Common myeloid progenitor, CD34-positive (primary cell): Measurements from ENCODE around the gene KISS1.
A peak's percentile ranks its signal among the peaks of the same experiment; 100 is the strongest.

Experiments
- CTCF ChIA-PET: fragments of 350-600 bp; sonication (Branson Sonifier 250); formaldehyde crosslinking; loops from one replicate; lab custom pipeline; 2021; ENCODE audit warnings: antibody characterized with exemption; lab: Charles Lee
- POLR2A ChIA-PET: fragments of 350-600 bp; sonication (Branson Sonifier 250); formaldehyde crosslinking; loops from one replicate; lab custom pipeline; 2021; ENCODE audit warnings: antibody characterized with exemption; lab: Charles Lee
- DNase-seq, 3 donors: peaks; one replicate each; pipeline versions ENCODE4 v3.0.0 to v3.0.0-alpha.2; 2013
- H3K27ac ChIP-seq, 2 experiments: 1 replicate in 1 of 2; 2 replicates in 1 of 2; pipeline ENCODE4 v1.7.0; 2013; ENCODE audit warnings: inconsistent platforms in 2 of 2, low read length in 2 of 2, mild to moderate bottlenecking in 2 of 2, low read depth in 1 of 2, moderate library complexity in 1 of 2; ENCODE audit not compliant: severe bottlenecking in 2 of 2, insufficient read depth in 1 of 2, poor library complexity in 1 of 2
- H3K27me3 ChIP-seq, 5 experiments: replicated peaks in 2 of 5; 1 replicate in 3 of 5; 2 replicates in 2 of 5; pipeline versions ENCODE4 v1.6.1 to v1.7.0; 2013; ENCODE audit warnings: low read length in 4 of 5, mild to moderate bottlenecking in 2 of 5, moderate library complexity in 2 of 5, inconsistent platforms in 1 of 5; ENCODE audit not compliant: insufficient read depth in 5 of 5, control insufficient read depth in 4 of 5
- H3K36me3 ChIP-seq, 4 experiments: 1 replicate in 2 of 4; 2 replicates in 2 of 4; pipeline versions ENCODE4 v1.6.1 to v1.7.0; 2013; ENCODE audit warnings: low read length in 3 of 4, control low read depth in 1 of 4, mild to moderate bottlenecking in 1 of 4; ENCODE audit not compliant: control insufficient read depth in 4 of 4, insufficient read depth in 4 of 4
- H3K4me1 ChIP-seq, 4 experiments: 1 replicate in 3 of 4; 2 replicates in 1 of 4; pipeline versions ENCODE4 v1.6.1 to v1.7.1; 2013; ENCODE audit warnings: low read length in 3 of 4, mild to moderate bottlenecking in 3 of 4, control low read depth in 1 of 4, inconsistent platforms in 1 of 4, moderate library complexity in 1 of 4; ENCODE audit not compliant: control insufficient read depth in 4 of 4, insufficient read depth in 4 of 4; ENCODE audit errors: control extremely low read depth in 1 of 4
- H3K4me3 ChIP-seq, 7 experiments: 1 replicate in 4 of 7; 2 replicates in 3 of 7; pipeline versions ENCODE4 v1.5.1 to v1.7.0; 2013; ENCODE audit warnings: mild to moderate bottlenecking in 7 of 7, low read length in 6 of 7, moderate library complexity in 6 of 7, inconsistent platforms in 2 of 7, low read depth in 2 of 7, control low read depth in 1 of 7; ENCODE audit not compliant: insufficient read depth in 4 of 7, control insufficient read depth in 1 of 7; ENCODE audit errors: extremely low read depth in 1 of 7
- H3K9me3 ChIP-seq, 5 experiments: 1 replicate in 4 of 5; 2 replicates in 1 of 5; pipeline versions ENCODE4 v1.6.1 to v1.7.1; 2013; ENCODE audit warnings: low read length in 4 of 5, mild to moderate bottlenecking in 2 of 5, inconsistent platforms in 1 of 5, low read depth in 1 of 5, moderate library complexity in 1 of 5; ENCODE audit not compliant: control insufficient read depth in 4 of 5, insufficient read depth in 2 of 5; ENCODE audit errors: control extremely low read depth in 1 of 5
- WGBS: methylation state at CpG from one replicate; pipeline ENCODE4 v1.1.5; 2013; ENCODE audit not compliant: insufficient coverage; 5-methylcytosine and 5-hydroxymethylcytosine counted together

The KISS1 gene

GRCh38 chr1:204153667-204154066 is 42.6 kb downstream of the KISS1 start:
- Histone ChIP-seq H3K27ac (no peak overlapping the region), H3K9me3 (no peaks in the 10 kb centered on the region), H3K27me3 (peaks cover 0 to 7% (median 0%) of the 10 kb centered on the region in 5 experiments), H3K4me3 (no peak overlapping the region), H3K4me1 (peaks cover 2 to 31% (median 27%) of the 10 kb centered on the region in 4 experiments), H3K36me3 (no peaks in the 10 kb centered on the region)
- 95% methylated on average over 4 of the region's 5 CpGs for whole genome bisulfite sequencing
- CTCF ChIA-PET = interaction anchor here (1.1 to 3.0 kb wide), 4 partner anchors 9 to 244 kb away, joined by 4 to 19 read pairs (median 4); no protein-coding TSS in a partner anchor
- POLR2A ChIA-PET = no interaction called here
- no peak for DNase-seq

DNA sequence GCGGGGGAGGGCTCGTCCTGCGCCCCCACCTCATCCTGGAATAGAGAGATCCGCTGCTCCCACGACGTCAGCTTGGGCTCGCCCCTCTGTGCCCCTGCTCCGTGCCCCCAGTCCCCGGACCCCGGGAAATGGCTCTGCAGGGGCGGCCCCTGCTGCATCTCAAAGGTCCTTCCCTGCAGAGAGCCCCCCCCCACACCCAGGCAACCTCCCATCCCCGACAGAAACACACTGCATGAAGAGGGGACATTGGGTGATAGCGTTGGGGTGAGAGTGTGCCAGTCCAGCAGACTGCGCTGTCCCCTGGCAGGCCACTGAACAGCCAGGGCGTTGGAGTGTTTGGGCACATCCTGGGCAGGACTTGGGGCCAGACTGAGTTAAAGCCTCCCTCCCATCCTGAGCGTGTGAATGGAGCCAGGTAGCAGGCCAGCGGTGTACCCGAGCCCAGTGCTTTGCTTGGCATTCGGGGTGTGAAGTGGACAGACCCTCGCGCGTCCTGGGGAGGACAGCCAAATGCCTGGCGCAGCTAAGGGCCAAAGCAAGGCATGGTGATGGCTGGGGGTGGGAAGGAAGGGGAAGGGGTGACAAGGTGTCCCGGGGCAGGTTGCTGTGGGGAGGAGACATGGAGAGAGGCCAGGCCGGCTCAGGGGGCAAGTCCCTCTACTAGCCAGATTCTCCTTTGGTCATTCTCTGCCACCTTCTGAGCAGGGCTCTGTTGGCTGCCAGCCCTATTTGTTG is 43.8 kb downstream of the KISS1 start:
- H3K9me3 ChIP-seq = no peaks in the 10 kb centered on the region
- POLR2A ChIA-PET = interaction anchor here (0.6 kb wide), 1 partner anchor 38 kb away, joined by 3 read pairs; no protein-coding TSS in a partner anchor
- no peak overlapping the region for H3K27ac ChIP-seq
- H3K4me3 ChIP-seq = peak overlapping the region; percentile 23 to 77 (median 68)
- peaks cover 0 to 9% (median 0%) of the 10 kb centered on the region in 5 experiments for H3K27me3 ChIP-seq
- peak in 2 of 3 donors; percentile 33 to 41 for DNase-seq
- H3K36me3 ChIP-seq = no peaks in the 10 kb centered on the region
- peaks cover under 1 to 22% (median 19%) of the 10 kb centered on the region in 4 experiments for H3K4me1 ChIP-seq
- CTCF ChIA-PET = interaction anchor here (1.3 to 3.0 kb wide), 3 partner anchors 10 to 55 kb away, joined by 4 to 19 read pairs (median 7); no protein-coding TSS in a partner anchor
- 31% methylated on average over 11 of the region's 25 CpGs for WGBS

- ChIA-PET CTCF (interaction anchor here (1.1 to 2.0 kb wide), 2 partner anchors 11 to 24 kb away, joined by 4 to 7 read pairs; no protein-coding TSS in a partner anchor), POLR2A (interaction anchor here (0.6 kb wide), 1 partner anchor 37 kb away, joined by 3 read pairs; no protein-coding TSS in a partner anchor)
- H3K4me1 ChIP-seq = peaks cover 0 to 17% (median 15%) of the 10 kb centered on the region in 4 experiments
- H3K36me3 ChIP-seq = no peaks in the 10 kb centered on the region
- under 1% methylated on average over 77 of the region's 94 CpGs for WGBS
- H3K27ac ChIP-seq = no peak within 1 kb of the TSS
- peak; percentile 44 to 74 (median 66) for DNase-seq
- H3K9me3 ChIP-seq = no peaks in the 10 kb centered on the region
- H3K27me3 ChIP-seq = peaks cover 0 to 9% (median 0%) of the 10 kb centered on the region in 5 experiments
- H3K4me3 ChIP-seq = peak within 1 kb of the TSS; percentile 42 to 77 (median 68)
Observed at GRCh38 chr1:204151552-204152309, 44.6 kb downstream of the KISS1 start, which contains the start of gene ETNK2. TSS of gene ETNK2 (minus strand) at chr1:204152044. CDS start at chr1:204151852, 192 bp downstream.

DNA sequence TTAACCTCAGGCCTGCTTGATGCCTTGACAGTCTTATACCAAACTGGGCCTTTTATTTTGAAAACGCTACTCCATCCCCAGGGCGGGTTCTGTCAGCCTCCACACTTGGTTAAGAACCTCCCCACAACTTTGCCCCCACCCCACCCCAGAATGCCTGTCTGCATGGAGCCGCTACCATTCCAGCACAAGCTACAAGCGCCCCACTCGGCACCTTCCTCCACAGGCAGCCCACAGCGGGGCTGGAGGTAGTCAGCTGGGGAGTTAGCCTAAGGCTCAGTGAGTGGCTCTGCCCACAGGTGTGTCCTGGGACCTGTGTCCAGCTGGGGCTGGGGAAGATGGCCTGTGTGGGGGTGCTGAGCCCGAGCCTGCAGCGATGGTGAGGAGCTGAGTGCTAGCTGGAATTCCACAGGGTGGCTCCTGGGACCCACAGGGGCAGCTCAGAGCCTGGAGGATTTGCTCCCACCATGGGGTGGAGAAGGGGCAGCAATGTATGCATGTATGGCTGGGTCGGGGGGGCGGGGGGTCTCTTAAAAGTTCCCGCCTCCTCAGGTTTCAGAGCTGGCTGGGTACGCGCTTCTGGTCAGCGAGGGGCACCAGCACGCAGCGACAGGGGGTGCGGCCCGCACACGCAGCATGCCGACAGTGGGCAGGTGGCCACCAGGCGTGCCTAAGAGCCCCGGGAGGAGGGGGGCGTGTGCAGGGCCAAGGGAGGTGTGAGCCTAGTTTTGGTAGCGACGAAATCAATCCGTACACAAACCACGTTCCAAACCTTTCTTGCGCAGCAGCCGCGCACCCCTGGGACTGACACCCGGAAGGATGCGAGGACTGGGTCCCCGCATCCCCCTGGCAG is 45.4 kb downstream of the KISS1 start:
- ChIA-PET CTCF (interaction anchor here (1.0 to 2.0 kb wide), 5 partner anchors 12 to 280 kb away, joined by 3 to 7 read pairs (median 4); no protein-coding TSS in a partner anchor), POLR2A (interaction anchor here (0.6 kb wide), 1 partner anchor 256 kb away, joined by 7 read pairs; no protein-coding TSS in a partner anchor)
- Histone ChIP-seq H3K4me1 (peaks cover 0 to 17% (median 15%) of the 10 kb centered on the region in 4 experiments), H3K36me3 (no peaks in the 10 kb centered on the region), H3K27me3 (peaks cover 0 to 9% (median 0%) of the 10 kb centered on the region in 5 experiments), H3K9me3 (no peaks in the 10 kb centered on the region), H3K4me3 (peak overlapping the region; percentile 42 to 77 (median 68)), H3K27ac (no peak overlapping the region)
- DNase-seq = peak; percentile 28 to 74 (median 68)
- 38% methylated on average over 25 of the region's 33 CpGs for WGBS

- 95% methylated on average over 6 of the region's 16 CpGs for WGBS
- Histone ChIP-seq H3K27me3 (peaks cover 0 to 6% (median 0%) of the 10 kb centered on the region in 5 experiments), H3K9me3 (no peaks in the 10 kb centered on the region), H3K4me1 (peaks cover 0 to 17% (median 15%) of the 10 kb centered on the region in 4 experiments), H3K4me3 (no peak overlapping the region), H3K36me3 (no peaks in the 10 kb centered on the region), H3K27ac (no peak overlapping the region)
- ChIA-PET POLR2A (interaction anchor here (0.6 kb wide), 1 partner anchor 255 kb away, joined by 7 read pairs; no protein-coding TSS in a partner anchor), CTCF (interaction anchor here (1.0 to 2.0 kb wide), 6 partner anchors 11 to 279 kb away, joined by 3 to 7 read pairs (median 4); no protein-coding TSS in a partner anchor)
- no peak for DNase-seq
Observed at GRCh38 chr1:204149635-204150565, 46.4 kb downstream of the KISS1 start.
